ENCODE results near the gene HLA-DPA1. TPM values are rescaled to one million over a fixed set of nuclear protein-coding genes. Genes with fewer than 3 reads are reported as not detected.

Gene HLA-DPA1
- total and polyA plus RNA-seq, 7 donors: 10.7 to 52.6 (median 13.8) TPM

DNA sequence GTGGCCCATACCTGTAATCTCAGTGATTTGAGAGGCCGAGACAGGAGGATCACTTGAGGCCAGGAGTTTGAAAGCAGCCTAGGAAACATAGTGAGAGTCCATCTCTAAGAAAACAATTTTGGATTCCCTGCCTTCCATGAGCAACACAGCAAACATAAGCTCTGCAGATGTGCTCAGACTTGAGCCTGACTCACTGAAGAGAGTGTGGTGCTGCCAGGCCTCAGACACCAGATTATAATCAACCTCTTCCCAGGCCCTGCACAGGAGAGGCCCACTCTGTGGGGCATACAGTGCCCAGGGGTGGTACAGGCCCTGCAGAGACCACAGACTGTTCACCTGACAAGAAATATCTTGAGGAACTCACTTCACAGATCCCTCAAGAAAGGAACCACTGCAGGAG is 22.2 kb upstream of the HLA-DPA1 start:
- H3K27me3 ChIP-seq (ENCODE audit: insufficient read depth in 3 of 3, low read length in 2 of 3): peaks cover 0 to 6% (median 0%) of the 10 kb centered on the region in 3 donors
- H3K4me3 ChIP-seq: no peak overlapping the region
- H3K36me3 ChIP-seq (ENCODE audit: insufficient read depth in 1 of 2, low read depth in 1 of 2): no peaks in the 10 kb centered on the region
- no peaks in the 10 kb centered on the region for H3K4me1 ChIP-seq
- no peak overlapping the region for H3K27ac ChIP-seq
- DNase-seq (no peak), ATAC-seq (no peak)
- 76 to 96% (median 79%) methylated on average over 1 of the region's 1 CpG for WGBS, 3 donors
- TF ChIP-seq, protein P1, sequence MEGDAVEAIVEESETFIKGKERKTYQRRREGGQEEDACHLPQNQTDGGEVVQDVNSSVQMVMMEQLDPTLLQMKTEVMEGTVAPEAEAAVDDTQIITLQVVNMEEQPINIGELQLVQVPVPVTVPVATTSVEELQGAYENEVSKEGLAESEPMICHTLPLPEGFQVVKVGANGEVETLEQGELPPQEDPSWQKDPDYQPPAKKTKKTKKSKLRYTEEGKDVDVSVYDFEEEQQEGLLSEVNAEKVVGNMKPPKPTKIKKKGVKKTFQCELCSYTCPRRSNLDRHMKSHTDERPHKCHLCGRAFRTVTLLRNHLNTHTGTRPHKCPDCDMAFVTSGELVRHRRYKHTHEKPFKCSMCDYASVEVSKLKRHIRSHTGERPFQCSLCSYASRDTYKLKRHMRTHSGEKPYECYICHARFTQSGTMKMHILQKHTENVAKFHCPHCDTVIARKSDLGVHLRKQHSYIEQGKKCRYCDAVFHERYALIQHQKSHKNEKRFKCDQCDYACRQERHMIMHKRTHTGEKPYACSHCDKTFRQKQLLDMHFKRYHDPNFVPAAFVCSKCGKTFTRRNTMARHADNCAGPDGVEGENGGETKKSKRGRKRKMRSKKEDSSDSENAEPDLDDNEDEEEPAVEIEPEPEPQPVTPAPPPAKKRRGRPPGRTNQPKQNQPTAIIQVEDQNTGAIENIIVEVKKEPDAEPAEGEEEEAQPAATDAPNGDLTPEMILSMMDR (IDR thresholded peaks at IDR 0.05): no peak
- H3K9me3 ChIP-seq: peaks cover 11% of the 10 kb centered on the region
- intact Hi-C loops (cut with DNase I): no loop called here

DNA sequence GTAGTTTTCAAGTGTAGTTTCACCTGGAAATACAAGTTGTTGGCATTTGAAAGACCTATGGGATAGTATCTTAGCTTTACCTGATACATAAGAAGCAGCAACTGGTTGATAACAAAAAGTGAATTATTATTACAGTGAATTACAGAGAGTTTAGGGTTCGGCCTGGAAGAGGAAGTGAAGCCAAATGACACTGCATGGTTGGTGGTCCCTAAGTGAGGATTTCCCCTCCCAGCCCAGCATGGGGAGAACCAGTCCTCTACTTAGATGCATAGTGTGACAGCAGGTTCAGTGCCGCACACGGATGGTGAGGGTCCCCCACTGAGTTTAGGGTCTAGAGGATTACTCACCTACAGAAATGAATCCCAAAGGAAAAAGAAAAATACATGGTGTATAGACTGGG is 20.4 kb upstream of the HLA-DPA1 start:
- no peak overlapping the region for H3K27ac ChIP-seq
- intact Hi-C loops (cut with DNase I): no loop called here
- DNase-seq (no peak), ATAC-seq (no peak)
- H3K4me3 ChIP-seq: no peak overlapping the region
- WGBS, 3 donors: 53 to 84% (median 83%) methylated on average over 3 of the region's 3 CpGs
- H3K27me3 ChIP-seq (ENCODE audit: insufficient read depth in 3 of 3, low read length in 2 of 3): peaks cover 0 to 11% (median 0%) of the 10 kb centered on the region in 3 donors
- H3K4me1 ChIP-seq: no peaks in the 10 kb centered on the region
- TF ChIP-seq, protein P1 (IDR thresholded peaks at IDR 0.05): no peak
- H3K9me3 ChIP-seq: peaks cover 3% of the 10 kb centered on the region
- no peaks in the 10 kb centered on the region for H3K36me3 ChIP-seq (ENCODE audit: insufficient read depth in 1 of 2, low read depth in 1 of 2)

DNA sequence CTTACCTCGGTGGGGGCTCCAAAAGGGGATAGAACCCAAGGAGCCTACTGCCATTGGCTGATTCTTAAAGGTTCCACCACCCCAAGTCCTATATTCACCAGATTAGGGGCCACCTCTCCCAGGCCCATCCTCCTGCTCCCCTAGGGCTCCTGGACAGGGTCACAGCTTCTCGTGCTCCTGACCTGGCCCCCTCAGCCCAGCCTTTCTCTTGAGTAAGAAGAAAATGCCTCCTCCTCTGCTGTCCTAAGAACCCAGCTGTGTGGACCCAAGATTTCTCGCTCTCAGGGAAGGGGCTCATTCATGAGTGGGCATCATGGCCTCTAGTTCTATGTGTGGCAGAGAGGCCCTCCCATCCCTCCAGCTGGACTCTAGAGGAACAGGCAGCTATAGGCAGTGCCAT is 18.9 kb upstream of the HLA-DPA1 start:
- H3K27ac ChIP-seq: no peak overlapping the region
- H3K4me3 ChIP-seq: no peak overlapping the region
- WGBS, 3 donors: 87 to 90% (median 90%) methylated on average over 3 of the region's 3 CpGs
- H3K27me3 ChIP-seq (ENCODE audit: insufficient read depth in 3 of 3, low read length in 2 of 3): peaks cover 0 to 11% (median 0%) of the 10 kb centered on the region in 3 donors
- no peaks in the 10 kb centered on the region for H3K9me3 ChIP-seq
- ATAC-seq (no peak), DNase-seq (no peak)
- H3K36me3 ChIP-seq (ENCODE audit: insufficient read depth in 1 of 2, low read depth in 1 of 2): no peaks in the 10 kb centered on the region
- TF ChIP-seq, protein P1 (IDR thresholded peaks at IDR 0.05): no peak
- intact Hi-C loops (cut with DNase I): no loop called here
- no peaks in the 10 kb centered on the region for H3K4me1 ChIP-seq

DNA sequence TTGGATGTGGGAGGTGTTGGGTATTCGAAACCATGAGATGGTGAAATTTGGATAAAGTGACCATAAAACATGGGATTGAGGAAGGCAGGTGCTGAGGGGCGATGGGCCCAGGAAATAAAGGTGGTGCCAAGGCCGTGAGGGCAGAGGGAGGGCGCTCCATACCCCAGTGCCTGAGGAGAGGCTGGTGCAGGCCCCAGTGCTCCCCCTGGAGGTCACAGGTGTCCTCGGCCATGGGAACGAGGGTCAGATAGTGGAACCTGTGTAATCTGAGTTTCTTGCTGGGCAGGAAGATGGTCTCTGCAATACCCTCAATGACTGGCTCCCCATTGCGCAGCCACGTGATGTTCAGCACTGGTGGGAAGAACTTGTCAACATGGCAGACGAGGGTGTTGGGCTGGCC is 18.5 kb upstream of the HLA-DPA1 start:
- Histone ChIP-seq H3K36me3 (ENCODE audit: insufficient read depth in 1 of 2, low read depth in 1 of 2) (peaks cover 0 to 3% of the 10 kb centered on the region in 2 donors), H3K27me3 (ENCODE audit: insufficient read depth in 3 of 3, low read length in 2 of 3) (peaks cover 0 to 11% (median 0%) of the 10 kb centered on the region in 3 donors), H3K9me3 (no peaks in the 10 kb centered on the region), H3K27ac (no peak overlapping the region), H3K4me1 (no peaks in the 10 kb centered on the region), H3K4me3 (no peak overlapping the region)
- 28 to 36% (median 32%) methylated on average over 9 of the region's 9 CpGs for WGBS, 3 donors
- intact Hi-C loops (cut with DNase I): no loop called here
- ATAC-seq (peak in 1 of 4 donors; percentile 46), DNase-seq (peak in 1 of 2 donors; percentile 39)
- TF ChIP-seq, protein P1 (IDR thresholded peaks at IDR 0.05): peak; percentile 30
